HG03097 (cell line): Measurements from ENCODE around the gene SGCD.

Experiments
- ATAC-seq: cut with Tn5 transposase; IDR thresholded peaks from one replicate; pipeline ENCODE4 v1.9.1; 2021; ENCODE audit not compliant: unreplicated experiment, low FRiP score

SGCD gene

DNA sequence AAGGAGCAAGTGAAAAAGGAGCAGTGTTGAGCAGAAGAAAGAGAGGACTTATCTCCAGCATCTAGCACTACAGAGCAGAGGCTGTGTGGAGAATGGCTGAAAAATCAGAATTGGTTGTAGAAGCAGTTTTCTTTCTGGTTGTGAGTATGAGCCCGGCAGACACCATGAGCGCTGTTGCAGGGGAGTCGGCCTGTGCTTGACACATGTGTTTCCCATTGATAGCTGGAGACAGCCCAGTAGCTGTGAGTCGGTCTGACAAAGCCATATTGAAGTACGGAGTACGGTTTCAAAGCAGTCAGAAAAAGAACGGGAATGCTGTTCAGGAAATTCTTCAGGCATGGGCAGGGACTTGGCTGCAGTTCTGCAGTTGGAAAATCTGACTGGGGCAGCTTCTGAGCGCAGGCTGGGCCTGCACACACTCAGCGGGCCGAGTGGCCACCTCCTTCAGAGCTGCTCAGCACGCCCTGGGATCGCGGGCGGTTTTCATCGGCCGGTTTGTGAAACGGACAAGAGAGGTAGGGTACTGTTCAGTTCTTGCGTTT lies at the start of gene SGCD:
Gene SGCD, plus strand, starts transcription at position 447 of the 542 bp plus-strand sequence.
- ATAC-seq = no peak

DNA sequence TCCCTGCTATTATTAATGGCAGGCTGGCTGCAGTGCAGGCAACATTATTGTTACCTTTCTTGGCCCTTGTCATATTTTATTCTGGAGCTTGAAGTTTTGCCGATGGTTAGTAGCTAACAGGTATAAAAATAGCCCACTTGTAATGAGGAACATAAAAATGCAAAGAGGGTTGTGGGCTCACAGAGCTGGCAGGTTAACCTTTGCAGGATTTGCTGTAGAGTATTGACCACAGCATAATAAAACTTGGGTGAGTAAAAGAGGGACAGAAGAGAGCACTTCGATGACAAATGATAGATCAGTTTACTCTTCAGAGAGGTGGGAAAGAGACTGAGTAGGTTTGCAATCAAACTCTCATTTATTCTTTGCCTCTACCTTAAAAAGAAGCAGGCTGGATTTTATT lies 49.7 kb upstream of the SGCD start:
- ATAC-seq = no peak

DNA sequence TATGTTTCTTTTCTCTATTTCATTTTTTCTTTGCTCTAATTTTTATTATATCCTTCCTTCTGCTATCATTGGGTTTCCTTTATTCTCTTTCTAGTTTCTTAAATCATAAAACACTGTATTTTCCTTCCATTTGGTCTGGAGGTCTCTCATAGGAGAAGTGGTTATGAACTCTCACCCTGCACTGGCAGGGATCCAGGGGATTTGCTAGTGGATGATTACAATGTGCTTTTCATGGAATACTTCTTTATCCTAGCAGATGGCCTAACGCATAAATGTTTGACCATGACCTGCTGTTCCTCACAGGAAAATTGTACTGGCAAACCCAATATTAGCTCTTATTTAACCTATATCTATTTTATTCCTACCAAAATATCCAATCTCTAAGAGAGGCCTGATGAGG lies 31.5 kb upstream of the SGCD start:
- ATAC-seq = no peak

DNA sequence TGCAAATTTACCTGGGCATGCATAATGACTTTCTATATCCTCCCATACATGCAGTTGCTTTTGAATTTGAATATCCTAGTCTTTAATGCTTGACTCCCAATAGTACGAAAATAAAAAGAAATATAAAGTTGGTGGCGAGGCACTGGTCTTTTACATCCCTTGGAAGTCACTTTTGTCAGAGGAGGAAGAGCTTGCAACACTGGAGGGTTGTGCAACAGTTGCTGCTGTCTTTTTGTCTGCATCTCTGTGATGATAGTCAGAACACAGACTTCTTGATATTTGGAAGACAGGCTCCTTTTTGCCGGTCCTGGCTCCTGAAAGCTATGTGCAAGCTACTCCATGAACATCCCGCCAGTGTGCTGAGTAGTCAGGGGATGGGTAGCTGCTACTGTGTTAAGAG lies 16.8 kb upstream of the SGCD start:
- no peak for ATAC-seq

DNA sequence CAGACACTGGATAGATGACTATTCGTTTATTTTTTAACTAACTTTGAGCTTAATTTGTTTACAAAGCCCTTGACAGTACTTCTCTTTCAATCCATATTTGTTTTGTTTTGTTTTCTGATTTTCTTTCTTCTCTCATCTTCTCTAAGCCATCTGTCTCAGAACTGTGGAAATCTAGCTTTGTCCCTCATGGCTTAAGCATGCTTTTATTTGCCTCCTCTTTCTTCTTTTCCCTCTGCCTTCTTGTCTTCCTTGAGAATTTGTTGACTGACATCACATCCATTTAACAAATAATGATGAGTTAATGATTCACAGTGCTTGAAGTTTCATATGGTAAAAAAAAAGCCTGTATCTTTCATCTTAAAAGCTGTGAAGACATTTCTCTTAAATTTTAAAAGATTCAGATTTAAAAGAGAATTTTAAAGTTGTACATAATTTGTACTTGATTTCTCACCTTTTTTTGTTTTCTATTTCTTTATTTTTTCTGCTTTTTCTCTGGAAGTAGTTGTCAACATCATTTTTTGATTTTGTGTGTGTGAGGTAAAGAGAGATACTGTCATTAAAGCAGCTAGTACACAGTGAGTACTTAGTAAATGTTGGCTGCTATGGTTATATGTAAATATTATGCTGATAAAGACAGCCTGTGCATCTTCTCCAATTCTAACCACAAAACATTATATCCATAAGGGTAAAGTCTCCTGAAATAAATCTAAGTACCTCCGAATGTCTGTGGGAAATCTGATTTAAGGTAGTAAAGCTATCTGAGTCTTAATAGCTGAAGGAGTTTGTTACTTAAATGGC lies 13.9 kb upstream of the SGCD start:
- no peak for ATAC-seq

DNA sequence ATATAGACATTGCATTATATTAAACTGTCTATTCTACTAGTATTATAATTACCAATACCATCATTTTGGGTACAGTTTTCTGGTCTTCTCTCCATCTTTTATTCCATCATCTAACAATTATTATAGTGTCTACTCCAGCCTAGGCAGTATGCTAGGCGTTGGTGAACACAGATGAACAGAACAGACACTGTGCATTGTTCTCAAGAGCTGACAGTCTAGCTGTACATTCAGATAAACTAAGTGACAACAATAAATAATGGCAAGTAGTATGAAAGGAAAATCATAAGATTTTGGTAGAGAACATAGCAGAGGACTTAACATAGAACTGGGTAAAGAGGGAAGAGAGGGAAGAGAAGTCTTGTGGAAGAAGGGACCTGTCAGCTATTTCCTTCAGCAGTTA lies 12.5 kb upstream of the SGCD start:
- ATAC-seq = no peak

DNA sequence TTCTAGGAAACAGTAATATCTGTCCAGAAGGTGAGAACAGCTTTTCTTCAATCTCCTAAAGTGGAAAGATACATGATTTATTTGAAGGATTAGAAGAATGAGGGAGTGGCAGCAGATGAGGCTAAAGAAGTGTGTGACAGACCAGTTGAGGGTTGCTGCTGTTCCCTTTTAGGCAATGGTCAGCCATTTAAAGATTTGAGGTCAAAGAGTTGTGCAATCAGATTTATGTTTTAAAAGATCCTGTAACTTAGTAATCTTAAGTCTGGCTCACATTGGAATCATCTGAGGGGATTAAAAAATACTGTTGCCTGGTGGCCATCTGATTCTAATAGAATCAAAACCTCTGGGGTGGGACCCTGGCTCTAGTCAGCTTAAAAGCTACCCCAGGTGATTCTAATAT lies 4.3 kb upstream of the SGCD start:
- ATAC-seq = no peak

DNA sequence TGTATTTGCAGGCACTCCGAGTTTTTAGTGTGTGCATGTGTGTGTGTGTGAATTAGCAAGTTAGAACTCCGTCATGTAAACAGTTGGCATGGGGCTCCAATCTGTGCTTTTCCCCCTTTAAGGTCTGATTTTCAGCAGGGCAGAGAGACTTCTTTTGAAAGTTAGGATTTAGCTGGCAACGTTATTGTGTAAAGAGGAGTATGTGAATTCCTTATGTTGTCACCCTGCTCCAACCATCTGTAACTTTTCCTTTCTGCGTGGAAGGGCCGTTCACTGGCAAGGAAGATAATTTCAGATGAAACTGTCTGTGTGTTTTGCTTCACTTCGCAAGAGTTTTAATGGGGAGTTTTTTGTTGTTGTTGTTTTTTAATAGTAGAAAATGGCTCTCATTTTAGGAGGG lies 332 bp downstream of the SGCD start:
- no peak for ATAC-seq

DNA sequence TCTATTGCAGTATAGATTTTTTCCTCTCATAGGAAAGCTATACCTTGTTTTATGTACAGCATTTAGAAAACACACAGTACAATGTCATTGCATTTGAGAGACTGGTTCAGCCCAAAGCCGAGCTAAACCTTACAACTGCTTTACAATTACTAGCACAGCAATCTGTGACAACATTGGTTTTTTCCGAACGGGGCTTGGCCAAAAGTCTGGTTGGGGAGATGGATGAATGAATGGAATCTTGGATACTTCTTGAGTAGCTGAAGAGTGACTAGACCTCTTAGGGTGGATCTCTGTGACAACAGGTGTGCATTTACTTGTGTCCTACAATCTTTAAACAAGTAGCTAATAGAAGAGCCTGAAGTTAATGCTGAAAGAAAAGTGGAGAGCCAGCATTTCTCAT lies 1.2 kb downstream of the SGCD start:
- no peak for ATAC-seq

DNA sequence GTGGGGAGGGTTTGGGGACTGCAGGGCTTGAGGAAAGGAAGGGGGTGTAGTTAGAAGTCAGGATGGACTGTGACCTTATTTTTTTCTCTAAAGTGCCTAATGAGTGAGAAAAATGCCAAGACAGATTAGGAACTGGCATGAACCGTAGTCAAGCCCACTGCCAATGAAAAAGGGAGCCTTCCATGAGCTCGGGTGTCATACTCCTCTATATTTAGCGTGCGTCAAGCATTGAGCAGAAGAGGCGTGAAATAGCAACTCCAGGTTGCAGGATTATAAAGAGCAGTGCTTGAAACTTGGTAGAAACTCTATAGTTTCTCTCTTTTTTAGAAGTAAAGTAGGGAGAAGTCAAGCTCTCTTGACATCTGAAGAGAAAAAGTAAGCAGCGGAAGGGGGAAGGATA lies 1.8 kb downstream of the SGCD start:
- ATAC-seq = no peak

DNA sequence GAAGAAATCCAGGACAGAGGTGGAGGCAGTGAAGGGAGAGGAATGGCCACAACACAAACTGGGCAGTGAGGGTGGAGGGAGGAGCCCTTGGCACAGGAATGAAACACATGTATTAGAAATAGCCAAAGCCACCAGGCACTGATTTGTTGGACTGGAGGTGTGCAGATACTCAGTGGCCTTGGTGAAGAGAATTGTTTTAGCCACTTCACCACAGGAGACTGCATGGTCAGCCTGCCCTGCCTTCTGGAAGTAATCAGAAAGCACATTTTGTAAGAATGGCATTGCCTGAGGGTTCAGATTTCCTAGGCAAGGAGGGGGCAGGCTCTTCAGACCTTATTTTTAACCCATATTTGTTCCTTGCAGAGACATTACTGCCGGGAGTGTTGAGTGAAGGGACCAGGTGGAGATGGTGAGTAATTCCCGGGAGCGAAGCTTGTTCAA lies 2.2 kb downstream of the SGCD start:
- no peak for ATAC-seq

DNA sequence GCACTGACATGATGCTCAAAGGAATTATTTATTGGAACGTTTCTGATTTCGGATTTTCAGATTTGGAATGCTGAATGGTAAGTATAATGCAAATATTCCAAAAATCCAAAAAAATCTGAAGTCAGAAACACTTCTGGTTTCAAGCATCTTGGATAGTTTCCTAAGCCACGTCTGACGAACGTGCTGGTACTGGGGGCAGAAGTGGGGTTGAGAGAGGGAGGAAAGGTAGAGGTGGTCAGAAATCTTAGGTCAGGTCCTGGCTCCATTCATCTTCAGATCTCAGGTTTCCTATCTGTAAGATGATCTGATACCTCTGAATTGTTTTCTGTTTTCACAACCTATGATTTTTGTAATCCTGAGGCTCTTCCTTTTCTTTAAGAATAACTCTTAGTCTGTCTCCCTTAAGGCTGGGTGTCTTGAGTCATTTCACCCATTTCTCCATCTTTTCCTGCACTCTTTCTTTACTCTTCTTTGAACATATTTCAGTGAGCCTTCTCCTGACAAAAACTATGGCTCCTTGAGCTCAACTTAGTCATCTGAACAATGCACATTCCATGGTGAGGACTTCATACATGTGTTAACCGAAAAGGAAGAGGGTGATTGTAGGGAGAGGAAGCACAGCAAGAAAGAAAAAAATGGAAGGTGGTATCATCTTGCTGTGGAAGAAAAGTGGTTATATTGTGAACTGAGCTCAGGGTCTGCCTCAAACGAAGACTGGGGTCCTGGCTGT lies 3.3 kb downstream of the SGCD start:
- ATAC-seq = no peak

DNA sequence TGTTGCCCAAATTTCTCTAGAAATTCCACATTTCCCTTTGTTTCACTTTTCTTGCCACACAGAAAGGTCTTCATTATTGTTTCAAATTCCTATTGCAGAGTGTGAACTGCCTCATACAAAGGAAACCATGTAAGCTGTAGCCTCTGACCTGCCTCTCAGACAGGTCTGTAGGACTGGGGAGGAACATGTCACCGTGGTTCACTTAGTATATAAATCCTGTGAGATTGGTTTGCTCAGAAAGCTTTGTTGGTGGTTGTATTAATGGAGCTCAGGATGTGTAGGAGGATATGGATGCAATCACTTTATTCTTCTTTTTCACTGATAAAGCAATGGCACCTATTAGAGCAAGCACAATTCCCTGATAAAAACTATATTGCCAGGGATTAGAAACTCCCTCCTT lies 4.2 kb downstream of the SGCD start:
- ATAC-seq = no peak

DNA sequence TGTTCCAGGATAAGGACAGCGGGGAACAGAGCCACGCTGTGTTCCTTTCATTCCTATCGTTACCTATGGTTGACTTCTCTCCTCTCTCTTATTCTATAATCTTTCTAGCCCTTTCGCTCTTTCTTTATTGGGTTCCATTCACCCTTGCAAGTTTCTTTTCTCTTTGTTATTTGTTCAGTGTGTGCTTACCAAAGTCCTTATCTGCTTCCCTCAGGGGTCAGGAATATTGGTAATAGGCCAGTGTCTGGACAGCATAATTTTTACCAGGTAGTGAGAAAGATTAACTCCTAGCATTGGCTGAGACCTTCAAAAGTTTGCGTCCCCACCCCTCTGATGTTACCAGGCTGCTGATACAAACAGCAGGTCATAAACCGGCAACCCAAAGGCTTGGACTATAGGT lies 4.9 kb downstream of the SGCD start:
- no peak for ATAC-seq

DNA sequence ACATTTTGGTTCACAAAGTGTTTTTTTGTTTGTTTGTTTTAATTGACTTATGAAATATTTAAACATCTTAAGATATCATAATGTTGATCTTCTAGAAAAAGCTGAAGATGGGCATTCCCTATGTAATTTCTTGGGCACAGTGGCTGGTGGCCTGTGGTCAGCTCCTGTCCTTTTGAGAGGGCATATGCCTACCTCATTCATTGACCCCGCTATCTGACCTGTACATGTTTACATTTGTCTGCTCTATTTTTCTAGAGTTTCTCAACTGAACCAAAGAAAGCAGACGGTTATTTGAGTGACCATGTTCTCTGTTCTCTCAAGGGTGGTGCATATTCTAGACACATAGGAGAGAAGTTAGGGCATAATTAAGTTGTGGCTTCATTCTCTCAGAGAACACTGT lies 5.3 kb downstream of the SGCD start:
- ATAC-seq = no peak

DNA sequence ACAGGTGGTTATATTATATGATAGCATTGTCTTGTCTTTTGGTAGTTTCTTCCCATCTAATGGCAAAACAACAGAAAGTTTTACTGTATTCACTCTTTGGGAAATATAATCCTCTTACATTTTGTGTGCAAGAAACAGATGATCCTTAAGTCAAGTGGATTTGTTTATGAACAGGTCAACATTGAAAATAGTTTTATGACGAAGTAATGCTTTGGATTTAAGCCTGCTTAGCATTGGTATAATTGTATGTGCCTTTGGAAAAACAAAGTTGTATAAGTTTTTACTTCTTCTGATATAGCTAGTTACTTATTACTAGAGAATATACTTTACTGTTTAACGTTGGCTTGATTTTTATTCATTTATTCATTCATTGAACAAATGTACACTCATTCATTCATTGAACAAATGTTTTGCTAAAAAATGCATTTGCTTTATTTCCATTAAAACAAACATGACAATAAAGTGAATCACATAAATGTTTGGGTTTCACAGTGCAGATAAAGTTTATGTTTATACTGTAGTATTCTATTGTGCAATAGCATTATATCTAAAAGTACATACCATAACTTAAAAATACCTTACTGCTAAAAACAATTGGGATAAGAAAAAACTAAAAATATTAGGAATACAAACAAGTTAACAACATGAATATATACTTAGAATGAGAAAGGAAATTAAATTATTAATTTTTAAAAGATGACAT lies 12.3 kb downstream of the SGCD start:
- no peak for ATAC-seq

DNA sequence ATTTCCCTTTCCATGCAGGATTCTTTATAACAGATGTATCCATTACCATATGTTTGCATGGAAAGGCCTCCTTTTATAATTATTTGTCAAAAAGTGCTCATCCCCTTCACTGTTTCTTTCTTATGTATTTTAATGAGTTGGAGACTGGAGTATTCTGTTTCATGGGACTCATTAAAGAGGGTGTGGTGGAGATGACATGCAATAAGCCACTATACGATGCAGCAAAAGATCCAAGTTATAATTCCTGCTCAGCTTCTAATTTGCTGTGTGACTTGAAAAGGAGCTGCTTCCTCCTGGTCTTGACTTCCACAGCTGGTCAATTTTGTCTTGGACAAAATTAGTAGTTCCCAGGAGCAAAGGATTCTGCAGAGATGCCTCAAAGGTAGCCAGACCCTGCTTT lies 13.9 kb downstream of the SGCD start:
- no peak for ATAC-seq

DNA sequence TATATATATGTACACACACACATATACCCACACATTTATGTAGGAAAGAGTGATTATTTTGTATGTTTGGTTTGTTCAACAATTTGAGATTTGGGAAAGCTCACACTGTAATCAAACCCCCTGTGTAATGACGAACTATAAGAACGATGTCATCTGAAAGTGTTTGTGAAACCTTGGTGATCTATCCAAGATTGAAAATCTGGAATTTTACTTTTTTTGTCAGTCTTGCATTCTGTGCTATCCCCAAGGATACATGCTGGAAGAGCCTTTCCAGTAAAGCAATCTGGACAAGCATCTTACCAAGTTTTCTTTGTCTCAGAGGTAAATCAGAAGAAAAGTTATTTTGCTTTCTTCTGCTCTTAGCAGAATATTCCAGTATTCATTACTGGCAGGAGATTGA lies 23.3 kb downstream of the SGCD start:
- no peak for ATAC-seq

DNA sequence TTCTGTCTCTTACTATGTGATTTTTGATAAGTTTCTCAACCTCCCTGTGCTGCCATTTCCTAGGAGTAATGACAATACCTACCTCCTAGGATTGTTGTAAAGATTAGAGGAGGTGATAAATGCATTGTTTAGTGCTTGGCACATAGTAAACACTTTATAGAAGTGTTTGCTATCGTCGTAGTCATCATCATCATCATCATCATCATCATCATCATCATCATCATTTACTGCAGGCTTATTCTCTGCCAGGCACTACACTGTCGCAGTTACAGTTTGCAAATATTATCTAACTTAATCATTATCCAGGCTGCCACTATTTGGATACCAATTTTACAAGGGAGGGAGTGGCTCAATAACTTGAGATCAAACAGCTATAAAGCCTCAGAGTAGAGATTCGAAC lies 24.5 kb downstream of the SGCD start:
- ATAC-seq = no peak

DNA sequence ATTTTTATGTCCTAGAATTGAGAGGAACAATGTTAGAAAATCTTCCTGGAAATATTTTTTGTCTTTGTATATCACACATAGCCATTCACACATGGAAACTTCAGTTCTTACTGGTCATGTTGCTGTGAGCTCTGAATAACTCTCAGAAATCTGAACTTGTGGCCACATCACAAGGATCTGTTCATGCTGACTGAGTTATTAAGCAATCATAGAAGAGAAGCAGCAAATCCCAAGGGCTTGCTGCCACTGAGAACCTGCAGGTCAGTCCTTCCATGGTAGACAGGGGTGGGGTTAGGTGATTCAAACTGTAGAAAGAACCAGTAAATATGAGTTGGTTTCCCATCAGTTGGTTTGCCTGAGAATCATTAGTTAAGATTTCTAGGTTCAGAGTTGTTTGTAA lies 27.6 kb downstream of the SGCD start:
- ATAC-seq = no peak

DNA sequence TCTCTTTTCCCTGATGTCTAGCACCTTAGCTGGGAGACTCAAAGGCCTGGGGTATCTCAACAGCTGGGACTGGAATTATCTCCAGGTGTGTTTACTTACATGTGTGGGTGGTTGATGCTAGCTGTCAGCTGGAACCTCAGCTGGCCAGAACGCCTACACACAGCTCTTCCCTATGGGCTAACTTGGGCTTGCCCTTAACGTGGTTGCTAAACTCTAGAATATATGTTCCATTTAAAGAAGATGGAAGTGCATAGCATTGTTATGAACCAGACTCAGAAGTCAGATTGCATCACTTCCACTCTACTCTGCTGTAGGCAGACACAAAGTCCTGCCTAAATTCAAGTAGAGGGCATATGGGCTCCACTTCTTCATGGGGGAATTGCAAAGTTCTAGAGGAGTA lies 29.3 kb downstream of the SGCD start:
- ATAC-seq = no peak
